GM19397 (cell line): Measurements from ENCODE around the gene MRPL17.
"Not testable (repeated sequence)": the region's sequence is repeated elsewhere in the genome, so short reads cannot be mapped to it uniquely, and the experiment has no call there.

Experiments
- ATAC-seq: cut with Tn5 transposase; IDR thresholded peaks from one replicate; pipeline ENCODE4 v1.9.1; 2021; ENCODE audit warnings: mild to moderate bottlenecking, moderate library complexity; ENCODE audit not compliant: unreplicated experiment

Gene MRPL17

GRCh38 chr11:6682936-6683861 lies at the start of gene MRPL17:
TSS of gene MRPL17 (minus strand) at chr11:6683340. CDS start at chr11:6683296, 44 bp downstream.
- peak; percentile 94 for ATAC-seq

GRCh38 chr11:6727971-6728760 lies 45.0 kb upstream of the MRPL17 start:
- no peak for ATAC-seq

- ATAC-seq: no peak
These were observed 42.3 kb upstream of the MRPL17 start for GRCh38 chr11:6725386-6725896.

GRCh38 chr11:6724013-6724412 lies 40.9 kb upstream of the MRPL17 start:
- ATAC-seq: no peak

- no peak for ATAC-seq
These were observed 38.2 kb upstream of the MRPL17 start for GRCh38 chr11:6721343-6721742.

GRCh38 chr11:6719576-6719975 lies 36.4 kb upstream of the MRPL17 start:
- ATAC-seq: no peak

- no peak for ATAC-seq
These were observed 34.3 kb upstream of the MRPL17 start for GRCh38 chr11:6717426-6717825.

- not testable (repeated sequence) for ATAC-seq
These were observed 28.4 kb upstream of the MRPL17 start for GRCh38 chr11:6711552-6711951.

- ATAC-seq: no peak
These were observed 25.7 kb upstream of the MRPL17 start for GRCh38 chr11:6708876-6709275.

- ATAC-seq: no peak
These were observed 22.9 kb upstream of the MRPL17 start for GRCh38 chr11:6705905-6706535.

- no peak for ATAC-seq
These were observed 20.3 kb upstream of the MRPL17 start for GRCh38 chr11:6703247-6704063.

- not testable (repeated sequence) for ATAC-seq
These were observed 18.8 kb upstream of the MRPL17 start for GRCh38 chr11:6701955-6702354.

GRCh38 chr11:6695377-6695776 lies 12.2 kb upstream of the MRPL17 start:
- ATAC-seq: no peak

- no peak for ATAC-seq
These were observed 11.0 kb upstream of the MRPL17 start for GRCh38 chr11:6694229-6694535.

- ATAC-seq: no peak
These were observed 10.4 kb upstream of the MRPL17 start for GRCh38 chr11:6693342-6694228.

- ATAC-seq: no peak
These were observed 9.0 kb upstream of the MRPL17 start for GRCh38 chr11:6692128-6692527.

GRCh38 chr11:6690431-6691132 lies 7.4 kb upstream of the MRPL17 start:
- not testable (repeated sequence) for ATAC-seq

- no peak for ATAC-seq
These were observed 4.7 kb upstream of the MRPL17 start for GRCh38 chr11:6687876-6688275.

GRCh38 chr11:6686006-6686405 lies 2.9 kb upstream of the MRPL17 start:
- no peak for ATAC-seq
